Caco-2 (cell line): ENCODE data around the gene ATG4B. TPM values are rescaled to one million over a fixed set of nuclear protein-coding genes. Genes with fewer than 3 reads are reported as not detected.

ENCODE experiments used
- BruUV-seq: library from RNA; stranded (reverse); fragments of 400-500 nt; replicated peaks from 2 replicates; lab custom pipeline; 2021; lab: Mats Ljungman, UMichigan
- CTCF ChIA-PET: fragments of 300-600 bp; sonication (Branson Sonifier 250); formaldehyde crosslinking; loops from one replicate; lab custom pipeline; 2022; ENCODE audit warnings: antibody characterized with exemption; lab: Charles Lee
- POLR2A ChIA-PET: fragments of 300-600 bp; sonication (Branson Sonifier 250); formaldehyde crosslinking; loops from one replicate; lab custom pipeline; 2022; ENCODE audit warnings: antibody characterized with exemption; lab: Charles Lee
- DNase-seq, 2 experiments: peaks; one replicate each; pipeline versions ENCODE4 v3.0.0 to v3.0.0-alpha.2; 2020 to 2022
- H3K27me3 ChIP-seq: replicated peaks from 2 replicates; pipeline ENCODE4 v1.6.0; 2011; ENCODE audit warnings: low read length; ENCODE audit not compliant: control insufficient read depth, insufficient read depth
- H3K36me3 ChIP-seq: 2 replicates; pipeline ENCODE4 v1.5.1; 2011; ENCODE audit warnings: low read length; ENCODE audit not compliant: control insufficient read depth, insufficient read depth
- H3K4me1 ChIP-seq: fragments of 250-450 bp; sonication (Bioruptor Pico); 2 replicates; pipeline ENCODE4 v1.5.1; 2020; ENCODE audit warnings: mild to moderate bottlenecking
- H3K4me3 ChIP-seq: 2 replicates; pipeline ENCODE4 v1.5.1; 2011; ENCODE audit warnings: low read depth, mild to moderate bottlenecking, control low read depth, low read length
- H3K9me3 ChIP-seq: fragments of 250-450 bp; sonication (Bioruptor Pico); 2 replicates; pipeline ENCODE4 v1.5.1; 2020; ENCODE audit warnings: mild to moderate bottlenecking, moderate library complexity
- H3K27ac Mint-ChIP-seq: one replicate; pipeline ENCODE4 v1.8.0; 2022; ENCODE audit warnings: mixed read lengths; ENCODE audit not compliant: unreplicated experiment
- H3K27me3 Mint-ChIP-seq: one replicate; pipeline ENCODE4 v1.8.0; 2022; ENCODE audit warnings: mixed read lengths; ENCODE audit not compliant: insufficient read depth, unreplicated experiment
- H3K36me3 Mint-ChIP-seq: one replicate; pipeline ENCODE4 v1.8.0; 2022; ENCODE audit warnings: mild to moderate bottlenecking, mixed read lengths; ENCODE audit not compliant: insufficient read depth, unreplicated experiment
- H3K4me1 Mint-ChIP-seq: one replicate; pipeline ENCODE4 v1.8.0; 2022; ENCODE audit warnings: low read depth, mixed read lengths; ENCODE audit not compliant: unreplicated experiment
- H3K4me3 Mint-ChIP-seq: one replicate; pipeline ENCODE4 v1.8.0; 2022; ENCODE audit warnings: mild to moderate bottlenecking, moderate library complexity, mixed read lengths; ENCODE audit not compliant: unreplicated experiment
- H3K9me3 Mint-ChIP-seq: one replicate; pipeline ENCODE4 v1.8.0; 2022; ENCODE audit warnings: mixed read lengths; ENCODE audit not compliant: unreplicated experiment
- intact Hi-C: fragments of 100-400 bp; cut with micrococcal nuclease; formaldehyde crosslinking; loops from one replicate; pipeline ENCODE4 v1.10.0; 2022; ENCODE audit not compliant: unreplicated experiment
- total RNA-seq: library from RNA; stranded (reverse); gene quantifications from 2 replicates; pipeline ENCODE4 v1.2.3, GENCODE V29; 2022
- TF ChIP-seq, protein P1 (sequence below), 2 experiments: fragments of 200-600 bp in 1 of 2; IDR thresholded peaks; 1 replicate in 1 of 2; 2 replicates in 1 of 2; pipeline versions ENCODE4 v1.5.1 to v1.8.0; 2011 to 2022; ENCODE audit warnings: antibody characterized with exemption in 1 of 2, control low read depth in 1 of 2, inconsistent platforms in 1 of 2, low read depth in 1 of 2, low read length in 1 of 2, mild to moderate bottlenecking in 1 of 2, moderate library complexity in 1 of 2; ENCODE audit not compliant: insufficient read depth in 1 of 2, severe bottlenecking in 1 of 2, unreplicated experiment in 1 of 2

Gene ATG4B
- total RNA-seq, 1 experiment from 2014 or later: 94.5 TPM

DNA sequence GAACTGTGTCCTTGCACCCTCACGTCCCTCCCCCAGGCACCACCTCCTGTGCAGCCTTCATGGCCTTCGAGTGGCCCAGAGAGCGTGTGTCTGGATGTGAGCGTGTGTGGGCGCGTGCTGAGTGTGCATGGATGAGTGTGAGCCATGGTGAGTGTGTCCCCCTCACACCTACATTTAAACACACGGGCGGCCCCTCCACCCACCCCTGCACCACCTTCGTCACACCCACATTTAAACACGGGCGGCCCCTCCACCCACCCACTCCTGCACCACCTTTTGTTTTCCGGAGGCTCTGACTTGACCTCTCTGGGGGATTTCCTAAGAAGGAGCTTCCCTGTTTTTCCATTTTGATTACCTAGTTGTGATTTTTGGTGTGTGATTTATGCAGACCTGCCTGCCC is 31.3 kb downstream of the ATG4B start:
- Mint-ChIP-seq H3K27ac (no peak overlapping the region), H3K9me3 (no peaks in the 10 kb centered on the region), H3K4me1 (peaks cover 6% of the 10 kb centered on the region), H3K27me3 (no peaks in the 10 kb centered on the region), H3K4me3 (no peak overlapping the region), H3K36me3 (peaks cover 50% of the 10 kb centered on the region)
- H3K27me3 ChIP-seq: no peaks in the 10 kb centered on the region
- H3K4me1 ChIP-seq: no peaks in the 10 kb centered on the region
- no peaks in the 10 kb centered on the region for H3K9me3 ChIP-seq
- CTCF ChIA-PET: no interaction called here
- intact Hi-C loops: loop anchor here (10.0 kb wide), 1 partner anchor 206 kb away; no protein-coding TSS in a partner anchor
- no peak overlapping the region for H3K4me3 ChIP-seq
- no peaks in the 10 kb centered on the region for H3K36me3 ChIP-seq
- DNase-seq: no peak
- POLR2A ChIA-PET: no interaction called here
- TF ChIP-seq, protein P1, sequence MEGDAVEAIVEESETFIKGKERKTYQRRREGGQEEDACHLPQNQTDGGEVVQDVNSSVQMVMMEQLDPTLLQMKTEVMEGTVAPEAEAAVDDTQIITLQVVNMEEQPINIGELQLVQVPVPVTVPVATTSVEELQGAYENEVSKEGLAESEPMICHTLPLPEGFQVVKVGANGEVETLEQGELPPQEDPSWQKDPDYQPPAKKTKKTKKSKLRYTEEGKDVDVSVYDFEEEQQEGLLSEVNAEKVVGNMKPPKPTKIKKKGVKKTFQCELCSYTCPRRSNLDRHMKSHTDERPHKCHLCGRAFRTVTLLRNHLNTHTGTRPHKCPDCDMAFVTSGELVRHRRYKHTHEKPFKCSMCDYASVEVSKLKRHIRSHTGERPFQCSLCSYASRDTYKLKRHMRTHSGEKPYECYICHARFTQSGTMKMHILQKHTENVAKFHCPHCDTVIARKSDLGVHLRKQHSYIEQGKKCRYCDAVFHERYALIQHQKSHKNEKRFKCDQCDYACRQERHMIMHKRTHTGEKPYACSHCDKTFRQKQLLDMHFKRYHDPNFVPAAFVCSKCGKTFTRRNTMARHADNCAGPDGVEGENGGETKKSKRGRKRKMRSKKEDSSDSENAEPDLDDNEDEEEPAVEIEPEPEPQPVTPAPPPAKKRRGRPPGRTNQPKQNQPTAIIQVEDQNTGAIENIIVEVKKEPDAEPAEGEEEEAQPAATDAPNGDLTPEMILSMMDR (IDR thresholded peaks at IDR 0.05; ENCODE audit: insufficient read depth in 1 of 2, low read depth in 1 of 2, low read length in 1 of 2, severe bottlenecking in 1 of 2, unreplicated experiment in 1 of 2): no peak
- BruUV-seq: no TSS peak

DNA sequence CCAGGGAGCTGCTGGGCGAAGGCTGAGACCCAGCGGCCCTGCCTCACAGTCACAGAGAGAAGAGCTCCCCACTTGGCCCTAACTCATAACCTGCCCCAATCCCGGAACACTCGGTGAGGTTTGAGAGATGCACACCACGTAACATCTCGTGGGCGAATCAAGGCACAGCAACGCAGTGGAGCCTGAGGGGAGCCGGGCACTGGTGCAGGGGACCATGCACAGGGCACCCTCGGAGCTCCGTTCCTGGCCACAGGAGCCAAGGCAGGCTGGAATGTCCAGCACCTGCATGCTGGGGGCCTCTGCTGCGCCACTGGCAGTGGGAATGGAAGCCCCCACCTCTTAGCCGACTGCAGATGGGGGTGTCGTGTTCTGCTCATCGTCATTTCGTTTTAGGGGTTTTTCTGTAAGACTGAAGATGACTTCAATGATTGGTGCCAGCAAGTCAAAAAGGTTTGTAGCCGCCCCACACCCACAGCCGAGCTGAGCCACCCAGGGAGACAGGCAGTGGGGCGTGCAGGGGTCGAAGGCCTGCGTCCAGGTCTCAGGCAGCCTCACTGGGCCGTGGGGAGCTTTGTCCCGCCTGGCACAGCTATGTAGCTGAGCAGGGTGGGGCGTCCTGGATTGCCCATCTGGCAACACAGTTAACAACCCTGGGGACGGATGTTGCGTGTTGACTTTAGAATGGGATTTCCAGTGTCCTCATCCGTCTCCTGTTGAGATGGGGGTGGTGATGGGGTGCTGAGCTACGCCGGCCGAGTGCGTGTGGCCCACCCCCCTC is 33.0 kb downstream of the ATG4B start:
- no peaks in the 10 kb centered on the region for H3K36me3 ChIP-seq
- BruUV-seq: no TSS peak
- Mint-ChIP-seq H3K4me1 (peaks cover 1% of the 10 kb centered on the region), H3K27ac (no peak overlapping the region), H3K4me3 (no peak overlapping the region), H3K27me3 (no peaks in the 10 kb centered on the region), H3K9me3 (no peaks in the 10 kb centered on the region), H3K36me3 (peaks cover 51% of the 10 kb centered on the region)
- ChIA-PET CTCF (no interaction called here), POLR2A (no interaction called here)
- H3K9me3 ChIP-seq: no peaks in the 10 kb centered on the region
- intact Hi-C loops: no loop called here
- TF ChIP-seq, protein P1 (IDR thresholded peaks at IDR 0.05; ENCODE audit: insufficient read depth in 1 of 2, low read depth in 1 of 2, low read length in 1 of 2, severe bottlenecking in 1 of 2, unreplicated experiment in 1 of 2): no peak
- H3K4me3 ChIP-seq: no peak overlapping the region
- no peak for DNase-seq
- H3K27me3 ChIP-seq: no peaks in the 10 kb centered on the region
- no peaks in the 10 kb centered on the region for H3K4me1 ChIP-seq

DNA sequence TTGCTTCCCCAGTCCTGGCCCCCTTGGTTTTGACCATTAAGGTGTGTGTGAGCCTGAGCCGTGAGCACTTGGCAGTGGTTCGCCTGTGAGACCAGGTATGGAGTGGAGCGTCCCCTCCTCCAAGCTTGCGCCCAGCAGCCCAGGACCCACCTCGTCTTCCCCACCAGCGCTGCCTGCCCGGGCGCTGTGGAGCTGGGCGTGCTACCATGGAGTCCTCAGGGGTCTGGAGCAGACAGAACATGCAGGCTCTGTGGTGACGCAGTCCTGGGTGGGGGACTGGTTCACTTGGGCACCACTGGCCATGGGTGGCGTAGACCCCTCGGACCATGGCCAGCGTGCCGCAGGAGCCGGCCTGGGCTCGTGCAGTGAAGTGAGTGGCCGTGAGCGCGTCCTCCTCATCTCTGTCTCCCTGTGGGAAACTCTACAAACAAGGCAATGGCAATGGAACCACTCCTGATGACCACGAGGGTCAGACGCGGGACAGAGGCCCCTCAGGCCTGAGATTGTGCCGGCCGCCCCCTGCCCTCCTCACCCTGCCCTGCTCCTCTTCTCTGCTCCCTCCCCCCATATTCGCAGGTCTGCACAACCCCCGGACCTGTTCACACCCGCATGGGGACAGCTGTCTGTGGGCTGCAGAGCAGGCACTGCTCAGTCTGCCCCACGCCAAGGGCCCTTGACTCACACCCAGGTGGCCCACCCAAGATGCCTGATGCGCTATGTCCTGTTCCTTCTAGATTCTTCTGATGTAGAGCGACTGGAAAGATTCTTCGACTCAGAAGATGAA is 34.2 kb downstream of the ATG4B start:
- H3K4me1 Mint-ChIP-seq: no peaks in the 10 kb centered on the region
- TF ChIP-seq, protein P1 (IDR thresholded peaks at IDR 0.05; ENCODE audit: insufficient read depth in 1 of 2, low read depth in 1 of 2, low read length in 1 of 2, severe bottlenecking in 1 of 2, unreplicated experiment in 1 of 2): no peak
- H3K4me3 ChIP-seq: no peak overlapping the region
- H3K9me3 ChIP-seq: no peaks in the 10 kb centered on the region
- H3K36me3 ChIP-seq: no peaks in the 10 kb centered on the region
- no TSS peak for BruUV-seq
- H3K9me3 Mint-ChIP-seq: no peaks in the 10 kb centered on the region
- H3K27me3 Mint-ChIP-seq: no peaks in the 10 kb centered on the region
- CTCF ChIA-PET: no interaction called here
- H3K27me3 ChIP-seq: no peaks in the 10 kb centered on the region
- POLR2A ChIA-PET: no interaction called here
- no peak overlapping the region for H3K4me3 Mint-ChIP-seq
- no peaks in the 10 kb centered on the region for H3K4me1 ChIP-seq
- peaks cover 48% of the 10 kb centered on the region for H3K36me3 Mint-ChIP-seq
- no peak overlapping the region for H3K27ac Mint-ChIP-seq
- DNase-seq: no peak
- intact Hi-C loops: no loop called here
